Activated T-cell treated with anti-CD3 and anti-CD28 coated beads, Interleukin-2, amount 50 U/mL, for 24 hours (primary cell): ENCODE data around the gene PAH.

Experiments used
- DNase-seq: peaks from one replicate; pipeline ENCODE4 v3.0.0-alpha.2; 2020
- H3K27ac Mint-ChIP-seq: 2 replicates; pipeline ENCODE4 v1.8.0; 2020; ENCODE audit warnings: mild to moderate bottlenecking, mixed read lengths
- H3K27me3 Mint-ChIP-seq: 2 replicates; pipeline ENCODE4 v1.8.0; 2020; ENCODE audit warnings: mixed read lengths
- H3K36me3 Mint-ChIP-seq: 2 replicates; pipeline ENCODE4 v1.8.0; 2020; ENCODE audit warnings: low read depth, mixed read lengths
- H3K4me1 Mint-ChIP-seq: 2 replicates; pipeline ENCODE4 v1.8.0; 2020; ENCODE audit warnings: low read depth, mixed read lengths
- H3K4me3 Mint-ChIP-seq: 2 replicates; pipeline ENCODE4 v1.8.0; 2020; ENCODE audit warnings: mild to moderate bottlenecking, moderate library complexity, mixed read lengths
- H3K9me3 Mint-ChIP-seq: 2 replicates; pipeline ENCODE4 v1.8.0; 2020; ENCODE audit warnings: mixed read lengths

The PAH gene

GRCh38 chr12:102799229-102799628, 117.8 kb downstream of the PAH start:
- Mint-ChIP-seq H3K27ac (no peak overlapping the region), H3K27me3 (no peaks in the 10 kb centered on the region), H3K4me3 (no peak overlapping the region), H3K9me3 (no peaks in the 10 kb centered on the region), H3K36me3 (no peaks in the 10 kb centered on the region), H3K4me1 (no peaks in the 10 kb centered on the region)
- DNase-seq = no peak

GRCh38 chr12:102797528-102797927, 119.5 kb downstream of the PAH start:
- Mint-ChIP-seq H3K27me3 (no peaks in the 10 kb centered on the region), H3K9me3 (no peaks in the 10 kb centered on the region), H3K4me3 (no peak overlapping the region), H3K4me1 (no peaks in the 10 kb centered on the region), H3K27ac (no peak overlapping the region), H3K36me3 (no peaks in the 10 kb centered on the region)
- DNase-seq = no peak

GRCh38 chr12:102793921-102794320, 123.1 kb downstream of the PAH start:
- Mint-ChIP-seq H3K27ac (no peak overlapping the region), H3K4me3 (no peak overlapping the region), H3K27me3 (peaks cover 5% of the 10 kb centered on the region), H3K36me3 (no peaks in the 10 kb centered on the region), H3K9me3 (no peaks in the 10 kb centered on the region), H3K4me1 (no peaks in the 10 kb centered on the region)
- no peak for DNase-seq
